ENCODE results near the gene CYTIP.
A peak's percentile ranks its signal among the peaks of the same experiment; 100 is the strongest.

Gene CYTIP

DNA sequence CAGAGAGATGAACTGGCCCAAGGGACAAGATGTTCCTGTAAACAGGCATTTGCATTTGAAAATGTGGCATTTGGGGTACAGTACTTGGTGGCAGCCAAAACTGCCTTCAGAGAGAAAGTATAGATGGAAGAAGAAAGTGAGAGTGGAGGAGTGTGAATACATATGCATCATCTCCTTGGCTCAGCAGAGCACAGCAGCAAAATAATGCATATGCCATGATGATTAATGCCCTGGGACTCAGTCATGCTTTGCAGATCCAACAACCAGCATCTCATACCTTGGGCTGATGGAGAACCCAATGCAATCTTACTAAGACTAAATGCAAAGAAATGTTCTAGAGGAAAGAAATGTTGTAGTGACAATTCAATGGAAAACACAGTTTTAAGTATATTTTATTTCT is 29.7 kb upstream of the CYTIP start:
- no peaks in the 10 kb centered on the region for H3K9me2 ChIP-seq (ENCODE audit: low read depth, low read length)
- H3F3A ChIP-seq (ENCODE audit: insufficient read depth, low read length) = no peaks in the 10 kb centered on the region
- no peak overlapping the region for H3K4me3 ChIP-seq (ENCODE audit: low read depth, low read length, poor library complexity, severe bottlenecking)
- no peak overlapping the region for H2AFZ ChIP-seq (ENCODE audit: low read length)
- no peaks in the 10 kb centered on the region; the same call in 1 of the 2 replicates for H3K9me3 ChIP-seq (ENCODE audit: low read length)
- TF ChIP-seq EZH2 (IDR thresholded peaks at IDR 0.05; ENCODE audit: borderline replicate concordance, low read length) = no peak
- no peak overlapping the region; the same call in 1 of the 2 replicates for H3K4me2 ChIP-seq (ENCODE audit: low read length)
- H3K4me1 ChIP-seq (ENCODE audit: insufficient read depth, low read length, severe bottlenecking) = peaks cover 54% of the 10 kb centered on the region
- peak overlapping the region; percentile 50 for H3K27ac ChIP-seq (ENCODE audit: low read depth, low read length, poor library complexity, severe bottlenecking)
- no peaks in the 10 kb centered on the region for H3K27me3 ChIP-seq (ENCODE audit: insufficient read depth, low read length)
- no peaks in the 10 kb centered on the region for H3K79me2 ChIP-seq (ENCODE audit: insufficient read depth, low read length)
- H3K36me3 ChIP-seq (ENCODE audit: insufficient read depth, low read length) = no peaks in the 10 kb centered on the region
- no peaks in the 10 kb centered on the region for H4K20me1 ChIP-seq (ENCODE audit: insufficient read depth, low read length)
- H3K9ac ChIP-seq (ENCODE audit: low read length) = no peak overlapping the region

DNA sequence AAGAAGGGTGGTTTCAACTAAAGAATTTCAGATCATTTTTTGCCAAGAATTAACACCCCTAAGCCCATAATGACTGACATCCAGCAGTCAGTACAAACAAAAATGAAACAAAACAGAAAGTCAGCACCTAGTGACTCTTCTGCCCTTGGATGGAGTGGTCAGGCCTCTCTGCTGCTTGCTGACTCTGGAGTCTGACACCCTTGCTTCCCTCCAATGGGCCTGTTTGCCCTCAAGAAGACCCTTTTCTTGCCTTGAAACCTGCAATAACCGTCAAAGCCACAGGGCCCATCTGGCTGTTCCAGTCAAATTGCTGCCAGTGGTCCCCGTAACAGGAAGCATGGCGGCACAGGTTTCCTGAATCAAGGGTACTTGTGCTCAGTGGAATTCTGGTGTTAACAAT is 27.2 kb upstream of the CYTIP start:
- H3K9me3 ChIP-seq (ENCODE audit: low read length) = no peaks in the 10 kb centered on the region; the same call in 1 of the 2 replicates
- no peaks in the 10 kb centered on the region for H4K20me1 ChIP-seq (ENCODE audit: insufficient read depth, low read length)
- peak overlapping the region; percentile 70 for H3K4me2 ChIP-seq (ENCODE audit: low read length)
- H3K79me2 ChIP-seq (ENCODE audit: insufficient read depth, low read length) = no peaks in the 10 kb centered on the region
- no peak overlapping the region for H2AFZ ChIP-seq (ENCODE audit: low read length)
- no peaks in the 10 kb centered on the region for H3K9me2 ChIP-seq (ENCODE audit: low read depth, low read length)
- peak overlapping the region; percentile 44 for H3K4me3 ChIP-seq (ENCODE audit: low read depth, low read length, poor library complexity, severe bottlenecking)
- H3K9ac ChIP-seq (ENCODE audit: low read length) = peak overlapping the region; percentile 49
- TF ChIP-seq EZH2 (IDR thresholded peaks at IDR 0.05; ENCODE audit: borderline replicate concordance, low read length) (no peak), CTCF (IDR thresholded peaks at IDR 0.05; ENCODE audit: low read length) (no peak)
- peaks cover 73% of the 10 kb centered on the region for H3K4me1 ChIP-seq (ENCODE audit: insufficient read depth, low read length, severe bottlenecking)
- no peaks in the 10 kb centered on the region for H3F3A ChIP-seq (ENCODE audit: insufficient read depth, low read length)
- no peaks in the 10 kb centered on the region for H3K27me3 ChIP-seq (ENCODE audit: insufficient read depth, low read length)
- H3K36me3 ChIP-seq (ENCODE audit: insufficient read depth, low read length) = no peaks in the 10 kb centered on the region
- H3K27ac ChIP-seq (ENCODE audit: low read depth, low read length, poor library complexity, severe bottlenecking) = peak overlapping the region; percentile 96

GRCh38 chr2:157470321-157470720 is 26.4 kb upstream of the CYTIP start:
- Histone ChIP-seq H3K4me1 (ENCODE audit: insufficient read depth, low read length, severe bottlenecking) (peaks cover 73% of the 10 kb centered on the region), H3K9ac (ENCODE audit: low read length) (peak overlapping the region; percentile 49), H3K79me2 (ENCODE audit: insufficient read depth, low read length) (no peaks in the 10 kb centered on the region), H3K27ac (ENCODE audit: low read depth, low read length, poor library complexity, severe bottlenecking) (peak overlapping the region; percentile 96), H3K36me3 (ENCODE audit: insufficient read depth, low read length) (no peaks in the 10 kb centered on the region), H3K9me3 (ENCODE audit: low read length) (no peaks in the 10 kb centered on the region), H3K9me2 (ENCODE audit: low read depth, low read length) (no peaks in the 10 kb centered on the region), H3K27me3 (ENCODE audit: insufficient read depth, low read length) (no peaks in the 10 kb centered on the region), H3K4me2 (ENCODE audit: low read length) (peak overlapping the region; percentile 70), H4K20me1 (ENCODE audit: insufficient read depth, low read length) (no peaks in the 10 kb centered on the region), H3F3A (ENCODE audit: insufficient read depth, low read length) (no peaks in the 10 kb centered on the region), H3K4me3 (ENCODE audit: low read depth, low read length, poor library complexity, severe bottlenecking) (peak overlapping the region; percentile 44), H2AFZ (ENCODE audit: low read length) (no peak overlapping the region)
- TF ChIP-seq EZH2 (IDR thresholded peaks at IDR 0.05; ENCODE audit: borderline replicate concordance, low read length) (no peak), CTCF (IDR thresholded peaks at IDR 0.05; ENCODE audit: low read length) (no peak)

DNA sequence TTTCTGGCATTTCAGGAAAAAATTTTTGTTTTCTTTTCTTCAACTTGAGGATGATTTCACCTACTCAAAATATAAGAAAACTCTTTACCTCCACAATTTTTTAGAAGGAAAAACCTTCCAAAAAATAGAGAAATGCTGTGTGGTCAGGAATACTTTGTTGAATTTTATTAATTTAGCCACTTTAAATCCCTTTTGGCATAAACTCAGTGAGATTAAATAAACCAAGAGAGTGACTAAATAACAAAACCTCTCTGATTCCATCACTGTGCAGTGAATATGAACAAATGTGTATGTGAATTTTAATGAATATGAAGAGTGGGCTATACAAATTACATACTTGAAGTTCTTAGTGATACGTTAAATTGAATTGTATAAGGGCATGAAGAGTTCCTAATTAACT is 25.8 kb upstream of the CYTIP start:
- Histone ChIP-seq H3K9ac (ENCODE audit: low read length) (peak overlapping the region; percentile 49), H3K4me3 (ENCODE audit: low read depth, low read length, poor library complexity, severe bottlenecking) (peak overlapping the region; percentile 44), H3K4me2 (ENCODE audit: low read length) (peak overlapping the region; percentile 70)

More for the DNA sequence above, 25.8 kb upstream of the CYTIP start:
- Histone ChIP-seq H3K9me2 (ENCODE audit: low read depth, low read length) (no peaks in the 10 kb centered on the region), H3K9me3 (ENCODE audit: low read length) (no peaks in the 10 kb centered on the region), H3K27ac (ENCODE audit: low read depth, low read length, poor library complexity, severe bottlenecking) (peak overlapping the region; percentile 96), H3K36me3 (ENCODE audit: insufficient read depth, low read length) (no peaks in the 10 kb centered on the region), H2AFZ (ENCODE audit: low read length) (no peak overlapping the region), H3F3A (ENCODE audit: insufficient read depth, low read length) (no peaks in the 10 kb centered on the region), H3K4me1 (ENCODE audit: insufficient read depth, low read length, severe bottlenecking) (peaks cover 77% of the 10 kb centered on the region), H4K20me1 (ENCODE audit: insufficient read depth, low read length) (no peaks in the 10 kb centered on the region), H3K79me2 (ENCODE audit: insufficient read depth, low read length) (no peaks in the 10 kb centered on the region), H3K27me3 (ENCODE audit: insufficient read depth, low read length) (no peaks in the 10 kb centered on the region)
- TF ChIP-seq EZH2 (IDR thresholded peaks at IDR 0.05; ENCODE audit: borderline replicate concordance, low read length) (no peak), CTCF (IDR thresholded peaks at IDR 0.05; ENCODE audit: low read length) (no peak)
